ENCODE measurements around the gene GRIA1.

The GRIA1 gene

GRCh38 chr5:153490118-153491037 is at the start of gene GRIA1:
Gene GRIA1 (plus strand): TSS chr5:153490670.
- no peak for DNase-seq (ENCODE audit: low read depth in 2 of 2)

GRCh38 chr5:153445875-153446579 is 44.4 kb upstream of the GRIA1 start:
- DNase-seq (ENCODE audit: low read depth in 2 of 2), result no peak

GRCh38 chr5:153447534-153447933 is 42.9 kb upstream of the GRIA1 start:
- no peak for DNase-seq (ENCODE audit: low read depth in 2 of 2)

- no peak for DNase-seq (ENCODE audit: low read depth in 2 of 2)
These were observed 34.1 kb upstream of the GRIA1 start for GRCh38 chr5:153456354-153456753.

- DNase-seq (ENCODE audit: low read depth in 2 of 2), result no peak
These were observed 33.5 kb upstream of the GRIA1 start for GRCh38 chr5:153456993-153457392.

GRCh38 chr5:153458268-153458667 is 32.2 kb upstream of the GRIA1 start:
- DNase-seq (ENCODE audit: low read depth in 2 of 2), result no peak

GRCh38 chr5:153459051-153459743 is 31.3 kb upstream of the GRIA1 start:
- DNase-seq (ENCODE audit: low read depth in 2 of 2), result no peak

GRCh38 chr5:153460421-153460820 is 30.0 kb upstream of the GRIA1 start:
- no peak for DNase-seq (ENCODE audit: low read depth in 2 of 2)

GRCh38 chr5:153461341-153461740 is 29.1 kb upstream of the GRIA1 start:
- no peak for DNase-seq (ENCODE audit: low read depth in 2 of 2)

- no peak for DNase-seq (ENCODE audit: low read depth in 2 of 2)
These were observed 26.7 kb upstream of the GRIA1 start for GRCh38 chr5:153463806-153464205.

- no peak for DNase-seq (ENCODE audit: low read depth in 2 of 2)
These were observed 22.9 kb upstream of the GRIA1 start for GRCh38 chr5:153467546-153467945.

GRCh38 chr5:153469423-153469822 is 21.0 kb upstream of the GRIA1 start:
- no peak for DNase-seq (ENCODE audit: low read depth in 2 of 2)

- DNase-seq (ENCODE audit: low read depth in 2 of 2), result no peak
These were observed 19.7 kb upstream of the GRIA1 start for GRCh38 chr5:153470736-153471135.

- DNase-seq (ENCODE audit: low read depth in 2 of 2), result no peak
These were observed 13.7 kb upstream of the GRIA1 start for GRCh38 chr5:153476767-153477166.

GRCh38 chr5:153480401-153480800 is 10.1 kb upstream of the GRIA1 start:
- no peak for DNase-seq (ENCODE audit: low read depth in 2 of 2)

GRCh38 chr5:153483482-153483881 is 7.0 kb upstream of the GRIA1 start:
- no peak for DNase-seq (ENCODE audit: low read depth in 2 of 2)

GRCh38 chr5:153485641-153486040 is 4.8 kb upstream of the GRIA1 start:
- DNase-seq (ENCODE audit: low read depth in 2 of 2), result no peak

- no peak for DNase-seq (ENCODE audit: low read depth in 2 of 2)
These were observed 3.7 kb upstream of the GRIA1 start for GRCh38 chr5:153486771-153487170.

GRCh38 chr5:153489611-153490010 is 859 bp upstream of the GRIA1 start:
- DNase-seq (ENCODE audit: low read depth in 2 of 2), result no peak

GRCh38 chr5:153491038-153491744 is 721 bp downstream of the GRIA1 start:
- no peak for DNase-seq (ENCODE audit: low read depth in 2 of 2)

- no peak for DNase-seq (ENCODE audit: low read depth in 2 of 2)
These were observed 1.4 kb downstream of the GRIA1 start for GRCh38 chr5:153491856-153492255.

GRCh38 chr5:153496835-153497234 is 6.4 kb downstream of the GRIA1 start:
- DNase-seq (ENCODE audit: low read depth in 2 of 2), result no peak
